ENCODE measurements around the gene PIGA. TPM values are rescaled to one million over a fixed set of nuclear protein-coding genes. Genes with fewer than 3 reads are reported as not detected.
"Not testable (repeated sequence)": the region's sequence is repeated elsewhere in the genome, so short reads cannot be mapped to it uniquely, and the experiment has no call there.

The PIGA gene
- total RNA-seq, 1 donor from 2014 or later = 10.3 TPM

DNA sequence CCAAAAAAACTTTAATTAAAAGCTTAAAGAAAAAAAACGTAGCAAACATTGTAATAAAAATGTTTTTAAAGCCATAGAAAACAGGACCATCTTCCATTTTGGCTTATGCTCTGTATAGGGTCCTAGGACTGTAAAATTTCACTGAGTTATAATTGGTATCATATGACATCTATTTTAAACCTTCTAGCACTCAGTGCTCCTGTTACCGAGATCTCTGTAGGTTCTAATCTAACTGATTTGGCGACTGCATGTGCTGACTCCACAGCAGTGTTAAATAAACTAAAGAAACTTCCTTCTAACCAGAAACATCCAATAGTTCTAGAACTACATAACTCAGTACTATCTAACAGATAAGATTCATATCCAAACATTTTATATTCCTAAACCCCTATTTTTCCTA is 19.8 kb downstream of the PIGA start, which contains the start of gene ASB11:
Gene ASB11 (minus strand): TSS at position 132 of the 400 bp plus-strand sequence. CDS start 35 bp downstream, at position 97.
- no peak within 1 kb of the TSS for H3K4me3 Mint-ChIP-seq (ENCODE audit: unreplicated experiment)
- no peaks in the 10 kb centered on the region for H3K4me1 Mint-ChIP-seq (ENCODE audit: unreplicated experiment)

DNA sequence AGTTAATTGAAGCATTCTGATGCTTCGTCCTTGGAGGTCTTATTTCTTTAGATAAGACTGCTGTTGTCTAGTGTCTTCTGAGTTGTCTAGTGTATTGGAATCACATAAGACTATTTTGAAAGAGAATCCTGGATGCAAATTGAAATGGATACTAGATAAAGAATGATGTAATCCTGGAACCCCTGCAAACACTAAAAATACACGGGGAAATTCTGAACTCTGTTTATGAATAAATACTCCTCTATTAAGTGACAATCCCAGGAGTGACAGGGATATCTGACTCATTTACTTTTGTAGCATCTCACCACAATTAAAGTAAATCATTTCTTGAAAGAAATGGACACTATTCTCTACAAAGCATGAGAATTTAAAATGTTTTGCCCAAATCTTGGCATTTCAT is 20.9 kb downstream of the PIGA start:
- peaks cover 4% of the 10 kb centered on the region for H3K4me1 Mint-ChIP-seq (ENCODE audit: unreplicated experiment)
- no peak for DNase-seq (ENCODE audit: extremely low spot score, unreplicated experiment)
- H3K36me3 Mint-ChIP-seq (ENCODE audit: unreplicated experiment) = no peaks in the 10 kb centered on the region
- no peak overlapping the region for H3K27ac Mint-ChIP-seq (ENCODE audit: unreplicated experiment)
- no peaks in the 10 kb centered on the region for H3K9me3 Mint-ChIP-seq (ENCODE audit: unreplicated experiment)
- no peaks in the 10 kb centered on the region for H3K27me3 Mint-ChIP-seq (ENCODE audit: unreplicated experiment)
- no peak overlapping the region for H3K4me3 Mint-ChIP-seq (ENCODE audit: unreplicated experiment)
- TF ChIP-seq, protein P1, sequence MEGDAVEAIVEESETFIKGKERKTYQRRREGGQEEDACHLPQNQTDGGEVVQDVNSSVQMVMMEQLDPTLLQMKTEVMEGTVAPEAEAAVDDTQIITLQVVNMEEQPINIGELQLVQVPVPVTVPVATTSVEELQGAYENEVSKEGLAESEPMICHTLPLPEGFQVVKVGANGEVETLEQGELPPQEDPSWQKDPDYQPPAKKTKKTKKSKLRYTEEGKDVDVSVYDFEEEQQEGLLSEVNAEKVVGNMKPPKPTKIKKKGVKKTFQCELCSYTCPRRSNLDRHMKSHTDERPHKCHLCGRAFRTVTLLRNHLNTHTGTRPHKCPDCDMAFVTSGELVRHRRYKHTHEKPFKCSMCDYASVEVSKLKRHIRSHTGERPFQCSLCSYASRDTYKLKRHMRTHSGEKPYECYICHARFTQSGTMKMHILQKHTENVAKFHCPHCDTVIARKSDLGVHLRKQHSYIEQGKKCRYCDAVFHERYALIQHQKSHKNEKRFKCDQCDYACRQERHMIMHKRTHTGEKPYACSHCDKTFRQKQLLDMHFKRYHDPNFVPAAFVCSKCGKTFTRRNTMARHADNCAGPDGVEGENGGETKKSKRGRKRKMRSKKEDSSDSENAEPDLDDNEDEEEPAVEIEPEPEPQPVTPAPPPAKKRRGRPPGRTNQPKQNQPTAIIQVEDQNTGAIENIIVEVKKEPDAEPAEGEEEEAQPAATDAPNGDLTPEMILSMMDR (IDR thresholded peaks at IDR 0.05) = no peak

More for the DNA sequence above, 19.8 kb downstream of the PIGA start, which contains the start of gene ASB11:
- H3K9me3 Mint-ChIP-seq (ENCODE audit: unreplicated experiment) = no peaks in the 10 kb centered on the region
- TF ChIP-seq, protein P1 (IDR thresholded peaks at IDR 0.05) = no peak
- no peak within 1 kb of the TSS for H3K27ac Mint-ChIP-seq (ENCODE audit: unreplicated experiment)
- DNase-seq (ENCODE audit: extremely low spot score, unreplicated experiment) = no peak
- H3K27me3 Mint-ChIP-seq (ENCODE audit: unreplicated experiment) = no peaks in the 10 kb centered on the region
- H3K36me3 Mint-ChIP-seq (ENCODE audit: unreplicated experiment) = no peaks in the 10 kb centered on the region

GRCh38 chrX:15311119-15311518 is 24.2 kb downstream of the PIGA start:
- TF ChIP-seq, protein P1 (IDR thresholded peaks at IDR 0.05) = no peak
- Mint-ChIP-seq H3K4me3 (ENCODE audit: unreplicated experiment) (no peak overlapping the region), H3K36me3 (ENCODE audit: unreplicated experiment) (no peaks in the 10 kb centered on the region), H3K27ac (ENCODE audit: unreplicated experiment) (no peak overlapping the region), H3K9me3 (ENCODE audit: unreplicated experiment) (no peaks in the 10 kb centered on the region), H3K27me3 (ENCODE audit: unreplicated experiment) (no peaks in the 10 kb centered on the region), H3K4me1 (ENCODE audit: unreplicated experiment) (peaks cover 4% of the 10 kb centered on the region)
- DNase-seq (ENCODE audit: extremely low spot score, unreplicated experiment) = no peak

GRCh38 chrX:15310117-15310516 is 25.2 kb downstream of the PIGA start:
- Mint-ChIP-seq H3K4me3 (ENCODE audit: unreplicated experiment) (no peak overlapping the region), H3K4me1 (ENCODE audit: unreplicated experiment) (peaks cover 4% of the 10 kb centered on the region), H3K27ac (ENCODE audit: unreplicated experiment) (no peak overlapping the region), H3K36me3 (ENCODE audit: unreplicated experiment) (no peaks in the 10 kb centered on the region), H3K9me3 (ENCODE audit: unreplicated experiment) (no peaks in the 10 kb centered on the region), H3K27me3 (ENCODE audit: unreplicated experiment) (no peaks in the 10 kb centered on the region)
- no peak for DNase-seq (ENCODE audit: extremely low spot score, unreplicated experiment)
- TF ChIP-seq, protein P1 (IDR thresholded peaks at IDR 0.05) = no peak

- H3K36me3 Mint-ChIP-seq (ENCODE audit: unreplicated experiment); H3K27ac Mint-ChIP-seq (ENCODE audit: unreplicated experiment); H3K27me3 Mint-ChIP-seq (ENCODE audit: unreplicated experiment); H3K4me3 Mint-ChIP-seq (ENCODE audit: unreplicated experiment); H3K9me3 Mint-ChIP-seq (ENCODE audit: unreplicated experiment); H3K4me1 Mint-ChIP-seq (ENCODE audit: unreplicated experiment); DNase-seq (ENCODE audit: extremely low spot score, unreplicated experiment): not testable (repeated sequence)
Measured at GRCh38 chrX:15305899-15306298, 29.4 kb downstream of the PIGA start.

DNA sequence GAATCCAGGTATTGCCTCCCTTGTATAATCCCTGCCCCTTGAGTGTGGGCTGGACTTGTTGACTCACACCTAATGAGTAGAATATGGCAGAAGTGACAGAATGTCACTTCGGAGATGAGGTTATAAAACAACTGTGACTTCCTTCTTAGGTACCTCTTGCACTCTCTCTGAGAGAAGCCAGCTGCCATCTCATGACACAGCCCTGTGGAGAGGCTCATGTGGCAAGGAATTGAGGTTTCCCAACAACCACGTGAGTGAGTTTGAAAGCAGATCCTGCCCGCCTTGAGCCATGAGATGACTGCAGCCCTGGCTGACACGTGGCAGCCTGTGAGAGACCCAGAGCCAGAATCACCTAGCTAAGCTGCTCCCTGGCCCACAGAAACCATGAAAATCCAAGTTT is 33.4 kb downstream of the PIGA start:
- TF ChIP-seq, protein P1 (IDR thresholded peaks at IDR 0.05) = no peak
- DNase-seq (ENCODE audit: extremely low spot score, unreplicated experiment) = no peak
- Mint-ChIP-seq H3K27ac (ENCODE audit: unreplicated experiment) (no peak overlapping the region), H3K36me3 (ENCODE audit: unreplicated experiment) (no peaks in the 10 kb centered on the region), H3K4me1 (ENCODE audit: unreplicated experiment) (no peaks in the 10 kb centered on the region), H3K27me3 (ENCODE audit: unreplicated experiment) (peaks cover 3% of the 10 kb centered on the region), H3K9me3 (ENCODE audit: unreplicated experiment) (no peaks in the 10 kb centered on the region), H3K4me3 (ENCODE audit: unreplicated experiment) (no peak overlapping the region)

Data from osteocyte (in vitro differentiated cells).